Ovary (tissue), 9 donors: ENCODE data around the gene UBL7. TPM values are rescaled to one million over a fixed set of nuclear protein-coding genes. Genes with fewer than 3 reads are reported as not detected.

Source experiments
- DNase-seq, 5 donors: peaks; one replicate each; pipeline ENCODE4 v3.0.0-alpha.2; 2019 to 2020
- H3K27ac ChIP-seq, 2 donors: fragments of 200-600 bp; one replicate each; pipeline versions ENCODE4 v1.5.1 to v1.8.0; 2019 to 2022
- H3K27me3 ChIP-seq: fragments of 200-600 bp; one replicate; pipeline ENCODE4 v1.8.0; 2022
- H3K36me3 ChIP-seq: fragments of 200-600 bp; sonication (generic); one replicate; pipeline ENCODE4 v1.5.1; 2019
- H3K4me1 ChIP-seq: one replicate; pipeline ENCODE4 v1.8.1; 2013; ENCODE audit warnings: mild to moderate bottlenecking, moderate library complexity; ENCODE audit not compliant: insufficient read depth
- H3K4me3 ChIP-seq: fragments of 200-600 bp; sonication (generic); one replicate; pipeline ENCODE4 v1.5.1; 2017
- H3K9me3 ChIP-seq, 2 donors: fragments of 200-600 bp in 1 of 2; sonication (generic) in 1 of 2; one replicate each; pipeline versions ENCODE4 v1.5.1 to v1.8.1; 2013 to 2019; ENCODE audit warnings: mild to moderate bottlenecking in 1 of 2, moderate library complexity in 1 of 2
- EP300 ChIP-seq: sonication (generic); formaldehyde crosslinking; IDR thresholded peaks from one replicate; pipeline ENCODE4 v1.6.1; 2017; ENCODE audit warnings: antibody characterized with exemption
- POLR2A ChIP-seq: fragments of 450-650 bp; IDR thresholded peaks from one replicate; pipeline ENCODE4 v1.6.1; 2017; ENCODE audit warnings: antibody characterized with exemption, mild to moderate bottlenecking, moderate library complexity
- WGBS, 3 donors: extraction: QIAGEN DNeasy Blood & Tissue Kit in 1 of 3; methylation state at CpG; one replicate each; pipeline versions ENCODE4 v1.1.5 to v1.1.7; 2013 to 2017; 5-methylcytosine and 5-hydroxymethylcytosine counted together
- intact Hi-C, 4 donors: fragments of 100-400 bp; cut with DNase I; formaldehyde crosslinking; loops; one replicate each; pipeline versions ENCODE4 v1.11.0 to v1.15.1; 2022 to 2023
- polyA plus RNA-seq, 2 donors: library from polyadenylated mRNA; stranded (reverse); fragments of 200-250 nt in 1 of 2; fragments of 350-450 nt in 1 of 2; fragmentation: Illumina TruSeq in 1 of 2; extraction: RNeasy Lipid Tissue Mini Kit (QIAGEN cat#74804) in 1 of 2; gene quantifications; one replicate each; pipeline ENCODE4 v1.2.3, GENCODE V29; 2013 to 2014
- total RNA-seq, 7 donors: library from RNA; depleted of rRNA in 2 of 7; stranded (reverse); fragments of >200 nt in 2 of 7; fragmentation: NEBNext Ultra II Directional in 3 of 7; extraction: Animal tissue kit (Norgen Biotek cat#: 25700) in 3 of 7; gene quantifications; one replicate each; pipeline versions ENCODE4 v1.1.0 to v1.2.4, GENCODE V29; 2016 to 2023
- TF ChIP-seq, protein P1 (sequence below), 3 donors: fragments of 450-650 bp in 2 of 3; fragments of 200-600 bp in 1 of 3; IDR thresholded peaks; one replicate each; pipeline versions ENCODE4 v1.5.1 to v1.8.0; 2016 to 2022; ENCODE audit warnings: antibody characterized with exemption in 3 of 3, mild to moderate bottlenecking in 1 of 3
- donor health status: DM: no; HTN: no; CAD: no; lungs with moderate emphysema.
- donor health status: DM: no; HTN: no; CAD: no.
- donor health status: Bipolar disorder and iron deficiency.
- donor health status: DM: yes; HTN: yes; CAD: no.
- donor health status: DM: no; HTN: no; CAD: no.
- donor health status: DM: yes; HTN: yes; CAD: no.

UBL7 gene
- total and polyA plus RNA-seq, 9 donors, result 26.4 to 44.1 (median 34.3) TPM

DNA sequence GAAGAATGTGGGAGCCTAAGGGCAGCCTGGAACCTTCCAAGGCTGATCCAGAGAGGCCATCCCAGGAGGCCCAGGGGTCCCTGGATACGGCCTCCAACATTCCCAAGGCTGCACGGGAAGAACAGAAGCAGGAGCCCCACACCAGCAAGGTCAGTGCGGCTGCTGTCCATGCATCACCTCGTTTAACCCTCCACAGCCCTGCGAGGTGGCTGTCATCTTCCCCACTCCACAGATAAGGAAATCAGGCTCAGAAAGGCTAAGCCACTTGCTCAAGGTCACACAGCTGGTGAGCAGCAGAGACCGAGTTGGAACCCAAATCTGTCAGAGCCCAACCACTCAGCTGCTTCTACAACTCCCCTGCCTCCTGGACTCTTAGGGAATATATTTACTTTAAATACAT is 48.8 kb downstream of the UBL7 start:
- intact Hi-C loops, result no loop called here
- Histone ChIP-seq H3K36me3 (no peaks in the 10 kb centered on the region), H3K27me3 (no peaks in the 10 kb centered on the region), H3K9me3 (no peaks in the 10 kb centered on the region), H3K4me1 (peaks cover 7% of the 10 kb centered on the region), H3K4me3 (no peak overlapping the region), H3K27ac (no peak overlapping the region)
- 14 to 33% (median 23%) methylated on average over 6 of the region's 6 CpGs for WGBS, 3 donors
- no peak for TF ChIP-seq POLR2A
- TF ChIP-seq, protein P1, sequence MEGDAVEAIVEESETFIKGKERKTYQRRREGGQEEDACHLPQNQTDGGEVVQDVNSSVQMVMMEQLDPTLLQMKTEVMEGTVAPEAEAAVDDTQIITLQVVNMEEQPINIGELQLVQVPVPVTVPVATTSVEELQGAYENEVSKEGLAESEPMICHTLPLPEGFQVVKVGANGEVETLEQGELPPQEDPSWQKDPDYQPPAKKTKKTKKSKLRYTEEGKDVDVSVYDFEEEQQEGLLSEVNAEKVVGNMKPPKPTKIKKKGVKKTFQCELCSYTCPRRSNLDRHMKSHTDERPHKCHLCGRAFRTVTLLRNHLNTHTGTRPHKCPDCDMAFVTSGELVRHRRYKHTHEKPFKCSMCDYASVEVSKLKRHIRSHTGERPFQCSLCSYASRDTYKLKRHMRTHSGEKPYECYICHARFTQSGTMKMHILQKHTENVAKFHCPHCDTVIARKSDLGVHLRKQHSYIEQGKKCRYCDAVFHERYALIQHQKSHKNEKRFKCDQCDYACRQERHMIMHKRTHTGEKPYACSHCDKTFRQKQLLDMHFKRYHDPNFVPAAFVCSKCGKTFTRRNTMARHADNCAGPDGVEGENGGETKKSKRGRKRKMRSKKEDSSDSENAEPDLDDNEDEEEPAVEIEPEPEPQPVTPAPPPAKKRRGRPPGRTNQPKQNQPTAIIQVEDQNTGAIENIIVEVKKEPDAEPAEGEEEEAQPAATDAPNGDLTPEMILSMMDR (IDR thresholded peaks at IDR 0.05), result no peak
- TF ChIP-seq EP300, result no peak
- no peak for DNase-seq

DNA sequence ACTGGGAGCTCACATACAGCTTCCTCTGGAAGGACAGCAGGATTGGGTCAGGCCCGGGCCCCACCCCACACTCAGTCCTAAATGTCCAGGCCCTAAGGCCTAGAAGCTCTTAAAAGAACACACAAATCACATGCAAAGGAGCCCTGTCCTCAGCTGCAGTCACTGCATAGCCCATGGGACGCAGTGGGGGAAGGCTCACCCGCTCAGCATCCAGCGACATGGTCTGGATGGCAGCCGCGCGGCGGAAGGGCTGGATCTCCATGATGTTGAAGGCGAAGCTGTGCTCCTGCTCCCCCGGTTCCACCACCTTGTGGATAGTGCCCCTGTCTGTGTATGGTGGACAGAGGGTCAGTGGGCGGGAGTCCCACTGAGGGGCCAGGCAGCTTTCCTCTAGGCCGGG is 49.3 kb downstream of the UBL7 start:
- Histone ChIP-seq H3K27me3 (no peaks in the 10 kb centered on the region), H3K36me3 (no peaks in the 10 kb centered on the region), H3K4me1 (peaks cover 8% of the 10 kb centered on the region), H3K9me3 (no peaks in the 10 kb centered on the region), H3K4me3 (no peak overlapping the region), H3K27ac (no peak overlapping the region)
- no peak for DNase-seq
- 90 to 96% (median 91%) methylated on average over 12 of the region's 12 CpGs for WGBS, 3 donors
- TF ChIP-seq POLR2A, result no peak
- no peak for TF ChIP-seq EP300
- TF ChIP-seq, protein P1 (IDR thresholded peaks at IDR 0.05), result no peak
- intact Hi-C loops, result no loop called here

DNA sequence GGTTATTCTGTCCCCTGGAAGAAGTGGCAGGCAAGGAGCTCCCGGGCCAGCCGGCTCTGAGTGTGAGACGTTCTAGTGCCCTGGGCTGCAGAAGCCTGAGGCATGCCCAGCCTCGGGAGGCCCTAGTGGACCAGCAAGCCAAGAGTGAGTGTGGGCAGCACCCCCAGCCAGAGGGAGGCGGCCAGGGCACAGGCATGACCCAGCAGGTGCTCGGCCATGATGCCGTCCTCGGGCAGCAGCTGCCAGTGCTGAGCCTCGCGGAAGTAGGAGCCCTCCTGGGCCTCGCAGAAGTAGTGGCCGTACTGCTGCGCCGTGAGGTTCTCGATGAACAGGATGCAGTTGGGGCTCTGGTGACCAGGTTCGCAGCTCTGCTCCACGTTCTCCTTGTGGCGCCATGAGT is 50.5 kb downstream of the UBL7 start:
- no peaks in the 10 kb centered on the region for H3K27me3 ChIP-seq
- no peak for DNase-seq
- H3K4me3 ChIP-seq, result no peak overlapping the region
- no peaks in the 10 kb centered on the region for H3K9me3 ChIP-seq
- intact Hi-C loops, result no loop called here
- H3K27ac ChIP-seq, result no peak overlapping the region
- peaks cover 16% of the 10 kb centered on the region for H3K4me1 ChIP-seq
- 92 to 98% (median 96%) methylated on average over 12 to 18 of the region's 18 CpGs for WGBS, 3 donors
- TF ChIP-seq POLR2A, result no peak
- no peak for TF ChIP-seq EP300
- TF ChIP-seq, protein P1 (IDR thresholded peaks at IDR 0.05), result no peak
- no peaks in the 10 kb centered on the region for H3K36me3 ChIP-seq

DNA sequence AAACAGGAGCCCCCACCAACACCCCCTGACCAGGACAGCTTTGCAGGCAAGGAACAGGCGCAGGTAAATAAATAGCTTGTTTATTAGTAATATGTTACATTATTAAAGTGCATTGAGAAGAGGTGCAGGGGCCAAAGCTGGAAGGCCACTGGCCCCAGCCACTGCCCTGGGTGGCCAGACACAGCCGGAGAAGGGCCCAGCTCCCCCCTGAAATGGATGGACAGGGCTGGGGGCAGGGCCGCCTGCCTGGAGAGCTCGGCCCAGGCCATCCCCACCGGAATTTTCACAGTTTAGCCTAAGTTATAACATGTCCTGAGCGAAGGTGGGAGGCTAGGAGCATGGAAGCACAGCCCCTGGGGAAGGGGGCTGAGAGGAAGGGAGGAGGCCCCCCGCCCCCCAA is 51.7 kb downstream of the UBL7 start:
- no peaks in the 10 kb centered on the region for H3K27me3 ChIP-seq
- TF ChIP-seq EP300 (no peak), POLR2A (no peak)
- TF ChIP-seq, protein P1 (IDR thresholded peaks at IDR 0.05), result no peak
- WGBS, 3 donors, result 82 to 88% (median 83%) methylated on average over 7 of the region's 7 CpGs
- H3K27ac ChIP-seq, result no peak overlapping the region
- intact Hi-C loops, result no loop called here
- no peaks in the 10 kb centered on the region for H3K9me3 ChIP-seq
- no peaks in the 10 kb centered on the region for H3K36me3 ChIP-seq
- H3K4me1 ChIP-seq, result peaks cover 20% of the 10 kb centered on the region
- H3K4me3 ChIP-seq, result no peak overlapping the region
- no peak for DNase-seq

DNA sequence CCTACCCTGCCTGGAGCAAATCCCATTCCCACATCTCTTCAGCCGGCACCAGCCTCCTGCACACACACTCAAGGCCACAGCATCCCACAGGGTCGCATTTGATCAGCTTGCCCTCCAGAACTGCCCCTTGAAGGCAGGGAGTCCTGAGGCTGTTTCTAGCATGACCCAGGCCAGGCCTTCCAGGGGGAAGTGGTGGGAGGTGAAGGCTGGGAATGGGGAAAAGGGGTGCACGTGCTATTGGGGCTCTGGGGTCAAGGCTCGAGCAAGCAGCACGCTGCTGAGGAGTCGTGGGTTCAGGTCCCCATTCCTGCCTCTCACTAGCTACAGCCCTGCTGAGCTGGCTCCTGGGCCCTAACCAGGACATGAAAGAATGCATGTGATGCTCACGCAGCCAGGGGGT is 52.1 kb downstream of the UBL7 start:
- Histone ChIP-seq H3K9me3 (no peaks in the 10 kb centered on the region), H3K27ac (no peak overlapping the region), H3K27me3 (no peaks in the 10 kb centered on the region), H3K4me1 (peaks cover 23% of the 10 kb centered on the region), H3K4me3 (no peak overlapping the region), H3K36me3 (no peaks in the 10 kb centered on the region)
- TF ChIP-seq, protein P1 (IDR thresholded peaks at IDR 0.05), result no peak
- TF ChIP-seq EP300, result no peak
- TF ChIP-seq POLR2A, result no peak
- WGBS, 3 donors, result 52 to 67% (median 55%) methylated on average over 7 of the region's 7 CpGs
- intact Hi-C loops, result no loop called here
- DNase-seq, result no peak
